ENCODE measurements around the gene DLGAP4. TPM values are rescaled to one million over a fixed set of nuclear protein-coding genes. Genes with fewer than 3 reads are reported as not detected.
"Not testable (repeated sequence)": the region's sequence is repeated elsewhere in the genome, so short reads cannot be mapped to it uniquely, and the experiment has no call there.

DLGAP4 gene
- total RNA-seq, 1 experiment from 2014 or later = 18.3 TPM

DNA sequence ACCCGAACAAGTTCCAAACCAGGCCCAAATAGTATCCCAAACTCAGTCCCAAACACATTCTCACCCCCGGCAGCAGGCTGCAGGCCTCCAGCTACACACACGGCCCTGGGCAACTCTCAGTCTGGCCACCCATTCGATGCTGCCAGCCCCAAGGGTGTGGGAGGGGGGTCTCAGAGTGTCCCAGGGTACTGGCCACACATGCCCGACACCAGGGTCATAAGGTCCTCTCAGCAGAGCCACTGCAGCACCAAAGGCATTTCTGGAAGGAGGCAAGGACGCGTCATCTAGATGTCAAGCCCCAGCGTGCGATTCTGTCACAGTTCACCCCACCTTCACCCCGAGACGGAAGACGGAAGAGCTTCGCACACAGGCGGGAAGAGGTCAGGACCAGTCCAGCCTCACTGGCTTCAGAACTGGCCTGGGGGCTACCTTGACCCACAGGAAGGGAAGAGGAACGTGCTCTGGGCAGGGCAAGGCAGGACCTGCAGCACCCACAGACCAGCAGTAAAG lies 244.7 kb downstream of the DLGAP4 start:
- DNase-seq (ENCODE audit: low read depth) = no peak

DNA sequence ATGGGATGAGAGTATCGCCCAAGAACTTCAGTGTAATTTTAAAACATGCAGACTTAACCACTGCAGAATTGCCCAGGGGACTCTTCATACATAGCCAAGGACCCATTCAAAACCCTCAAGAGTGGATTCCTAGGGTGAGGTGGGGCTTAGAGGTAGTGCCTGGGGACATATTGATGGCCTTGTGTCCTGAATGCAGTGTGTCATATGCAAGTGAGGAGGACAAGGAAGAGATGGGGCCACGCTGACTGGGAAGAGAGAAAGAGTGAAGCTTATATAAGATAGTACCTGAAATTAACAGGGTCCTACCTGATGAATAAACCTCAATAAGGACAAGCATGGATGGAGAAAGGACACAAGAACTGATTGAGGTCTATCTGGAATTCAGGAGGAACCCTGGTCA lies 249.1 kb downstream of the DLGAP4 start:
- DNase-seq (ENCODE audit: low read depth) = no peak

DNA sequence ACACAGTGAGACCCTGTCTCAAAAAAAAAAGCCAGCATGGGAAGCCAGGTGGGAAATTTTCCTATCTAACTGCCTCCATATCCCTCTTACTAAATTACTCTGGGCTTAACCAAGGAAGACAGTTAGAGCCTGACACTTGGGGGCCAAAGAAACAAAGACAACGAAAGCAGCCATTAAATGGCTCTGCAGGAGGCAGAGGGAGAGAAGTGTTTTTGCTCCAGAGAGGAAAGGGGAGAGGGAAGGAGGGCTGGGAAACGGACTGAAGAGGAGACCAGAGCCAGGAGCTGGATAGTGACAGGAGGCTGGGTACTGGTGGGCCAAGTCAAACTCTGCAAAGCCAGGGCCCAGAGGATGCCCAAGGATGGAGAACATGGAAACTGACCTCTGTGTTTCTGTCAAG lies 256.6 kb downstream of the DLGAP4 start:
- no peak for DNase-seq (ENCODE audit: low read depth)

DNA sequence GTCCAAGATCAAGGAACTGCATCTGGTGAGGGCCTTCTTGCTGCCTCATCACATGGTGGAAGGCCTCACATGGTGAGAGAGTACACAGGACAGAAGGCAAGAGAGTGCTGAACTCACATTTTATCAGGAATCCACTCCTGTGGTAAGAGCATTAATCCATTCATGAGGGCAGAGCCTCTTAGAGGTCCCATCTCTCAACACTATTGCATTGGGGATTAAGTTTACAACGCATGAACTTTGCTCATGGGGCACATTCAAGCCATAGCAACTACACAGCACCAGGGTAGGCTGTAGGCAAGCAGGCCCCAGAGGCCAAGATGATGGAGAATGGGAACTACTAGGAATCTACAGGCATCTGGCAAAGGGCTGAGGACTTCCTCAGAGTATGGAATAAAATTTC lies 257.2 kb downstream of the DLGAP4 start:
- no peak for DNase-seq (ENCODE audit: low read depth)

DNA sequence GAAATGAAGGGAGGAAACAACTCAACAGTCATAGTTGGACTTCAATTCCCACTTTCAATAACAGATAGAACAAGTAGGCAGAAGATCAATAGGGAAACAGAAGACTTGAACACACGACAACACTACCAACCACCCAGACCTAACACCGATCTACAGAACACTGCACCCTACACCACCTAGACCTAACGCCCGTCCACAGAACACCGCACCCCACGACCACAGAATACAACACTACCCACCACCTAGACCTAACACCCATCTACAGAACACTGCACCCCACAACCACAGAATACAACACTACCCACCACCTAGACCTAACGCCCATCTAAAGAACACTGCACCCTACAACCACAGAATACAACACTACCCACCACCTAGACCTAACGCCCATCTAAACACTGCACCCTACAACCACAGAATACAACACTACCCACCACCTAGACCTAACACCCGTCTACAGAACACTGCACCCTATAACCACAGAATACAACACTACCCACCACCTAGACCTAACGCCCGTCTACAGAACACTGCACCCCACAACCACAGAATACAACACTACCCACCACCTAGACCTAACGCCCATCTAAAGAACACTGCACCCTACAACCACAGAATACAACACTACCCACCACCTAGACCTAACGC lies 258.1 kb downstream of the DLGAP4 start:
- not testable (repeated sequence) for DNase-seq (ENCODE audit: low read depth)

DNA sequence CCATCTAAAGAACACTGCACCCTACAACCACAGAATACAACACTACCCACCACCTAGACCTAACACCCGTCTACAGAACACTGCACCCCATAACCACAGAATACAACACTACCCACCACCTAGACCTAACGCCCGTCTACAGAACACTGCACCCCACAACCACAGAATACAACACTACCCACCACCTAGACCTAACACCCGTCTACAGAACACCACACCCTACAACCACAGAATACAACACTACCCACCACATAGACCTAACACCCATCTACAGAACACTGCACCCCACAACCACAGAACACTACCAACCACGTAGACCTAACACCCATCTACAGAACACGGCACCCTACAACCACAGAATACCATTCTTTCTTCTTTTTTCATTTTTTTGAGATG lies 258.6 kb downstream of the DLGAP4 start:
- DNase-seq (ENCODE audit: low read depth) = not testable (repeated sequence)

DNA sequence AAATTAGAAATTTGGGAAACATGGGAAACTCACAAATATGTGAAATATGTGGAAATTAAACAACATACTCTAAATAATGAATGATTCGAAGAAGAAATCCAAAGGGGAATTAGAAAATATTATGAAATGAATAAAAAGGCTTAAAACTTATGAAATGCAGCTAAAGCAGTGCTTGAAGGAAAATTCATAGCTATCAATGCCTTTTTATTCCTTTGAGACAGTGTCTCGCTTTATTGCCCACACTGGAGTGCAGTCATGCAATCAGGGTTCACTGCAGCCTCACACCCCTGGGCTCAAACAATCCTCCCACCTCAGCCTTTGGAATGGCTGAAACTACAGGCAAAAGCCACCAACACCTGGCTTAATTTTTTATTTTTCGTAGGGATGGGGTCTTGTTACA lies 259.4 kb downstream of the DLGAP4 start:
- DNase-seq (ENCODE audit: low read depth) = no peak

DNA sequence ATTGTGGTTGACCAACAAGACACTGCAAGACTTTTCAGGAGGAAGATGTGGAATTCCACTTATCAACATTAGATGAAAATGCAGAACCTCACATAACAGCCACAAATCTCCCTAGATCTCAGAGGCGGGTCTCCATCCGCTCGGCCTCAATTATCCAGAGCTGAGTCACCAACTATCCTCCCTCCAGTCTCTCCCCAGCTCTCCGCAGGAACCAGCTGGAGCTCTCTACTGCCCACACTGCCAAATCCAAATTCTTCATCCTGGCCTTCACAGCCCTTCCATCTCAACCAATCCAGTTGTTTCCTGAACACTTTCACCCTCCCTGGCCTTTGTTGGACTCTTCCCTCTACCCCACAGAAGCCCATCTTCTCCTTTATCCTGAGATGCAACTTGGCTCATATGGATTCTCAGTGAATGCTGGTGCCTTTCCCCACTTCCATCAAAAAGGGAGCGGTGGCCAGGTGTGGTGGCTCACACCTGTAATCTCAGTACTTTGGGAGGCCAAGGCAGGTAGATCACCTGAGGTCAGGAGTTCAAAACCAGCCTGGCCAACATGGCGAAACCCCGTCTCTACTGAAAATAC lies 263.8 kb downstream of the DLGAP4 start:
- DNase-seq (ENCODE audit: low read depth) = peak; percentile 87

DNA sequence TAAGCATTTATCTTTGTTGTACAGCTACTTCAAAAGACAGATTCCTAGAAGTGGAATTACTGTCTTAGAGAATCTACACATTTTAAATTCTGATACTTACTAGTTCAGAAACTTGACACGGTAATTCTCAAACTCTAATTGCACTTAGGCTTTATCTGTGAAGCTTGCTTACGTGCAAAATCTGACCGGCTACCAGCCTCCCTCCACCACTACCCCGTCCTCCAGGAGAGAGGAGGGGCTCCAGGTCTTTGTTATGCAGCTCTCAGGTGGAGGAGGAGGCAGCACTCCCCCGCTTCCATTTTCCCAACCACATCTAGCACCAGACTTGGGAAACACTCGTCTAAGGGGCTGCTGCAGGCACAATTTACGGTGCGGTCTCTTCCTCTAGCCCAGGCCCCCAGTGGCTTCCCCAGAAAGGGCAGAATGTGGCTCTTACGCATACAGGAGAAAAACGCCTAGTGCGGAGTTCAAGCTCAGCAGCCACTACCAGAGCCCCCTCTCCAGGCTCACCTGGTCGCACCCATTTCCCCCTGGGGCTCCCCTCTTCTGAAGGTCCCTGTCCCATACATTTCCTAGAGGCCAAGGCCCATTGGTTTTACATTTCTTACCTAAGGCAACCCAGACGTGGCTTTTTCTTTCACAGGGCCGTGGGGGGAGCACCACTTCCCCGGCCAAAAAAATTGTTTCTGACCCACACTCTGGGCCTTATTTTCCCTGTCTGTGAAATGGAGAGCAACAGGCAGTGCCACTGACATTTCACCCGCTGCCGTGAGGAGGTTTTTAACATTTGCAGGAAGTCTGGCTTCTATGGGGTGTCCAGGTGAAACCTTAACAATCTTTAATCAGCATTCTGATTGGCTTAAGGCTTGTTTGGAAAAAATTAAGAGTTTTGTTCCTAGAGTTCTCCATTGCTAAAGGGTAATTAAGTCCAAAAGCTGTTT lies 265.7 kb downstream of the DLGAP4 start:
- DNase-seq (ENCODE audit: low read depth) = no peak

DNA sequence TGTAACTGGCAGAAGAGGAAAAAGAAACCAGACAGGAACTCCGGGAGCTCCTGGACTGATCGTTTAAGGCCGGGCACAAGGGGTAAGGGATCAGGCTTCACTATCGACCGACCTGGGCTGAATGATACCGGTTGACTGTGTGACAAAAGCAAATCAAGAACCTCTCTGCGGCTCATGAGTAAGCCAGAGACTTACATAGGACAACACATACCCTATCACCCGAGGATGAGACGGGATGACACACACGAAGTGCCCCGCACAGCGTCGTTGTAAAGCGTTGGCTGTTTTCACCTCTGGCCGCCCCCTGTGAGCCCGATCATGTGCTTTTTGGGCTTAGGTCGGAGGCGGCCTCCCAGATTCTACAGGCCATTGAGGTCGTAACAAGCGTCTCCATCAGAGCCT lies 266.6 kb downstream of the DLGAP4 start:
- peak; percentile 58 for DNase-seq (ENCODE audit: low read depth)

DNA sequence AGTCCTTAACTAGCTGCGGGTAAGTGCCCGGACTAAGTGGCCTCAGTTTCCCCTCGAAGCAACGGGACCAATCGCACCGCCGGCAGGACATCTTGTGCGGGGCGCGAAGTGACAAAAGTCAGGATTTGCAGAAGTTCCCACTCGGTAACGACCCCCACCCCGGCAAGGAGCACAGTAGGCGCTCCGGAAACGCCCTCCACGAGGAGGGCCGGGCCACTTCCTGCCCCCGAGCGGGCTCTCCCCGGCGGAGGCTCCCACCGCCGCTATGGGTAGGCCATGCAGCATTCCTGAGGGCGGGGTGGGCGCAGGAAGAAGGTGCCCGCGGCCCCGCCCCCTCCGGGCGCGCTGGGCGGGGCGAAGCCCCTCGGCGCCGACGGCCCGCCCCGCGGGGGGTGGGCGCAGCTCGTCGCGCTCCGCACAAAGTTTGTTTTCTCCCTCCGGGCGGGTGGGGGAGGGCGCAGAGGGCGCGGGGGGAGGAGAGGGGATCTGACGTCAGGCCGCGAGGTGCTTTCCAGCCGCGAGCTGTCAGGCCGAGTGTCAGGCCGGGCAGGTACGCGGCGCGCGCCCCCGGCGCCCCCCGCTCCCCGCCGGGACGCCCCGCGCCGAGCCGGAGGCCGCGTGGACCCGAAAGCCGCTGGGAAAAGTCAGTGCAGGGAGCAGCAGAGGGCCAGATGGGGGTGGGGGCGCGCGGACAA lies 267.1 kb downstream of the DLGAP4 start, which contains the start of gene TGIF2:
Gene TGIF2 (plus strand): TSS at position 495 of the 695 bp plus-strand sequence. CDS start 5,178 bp downstream, outside the sequence.
- peak; percentile 89 for DNase-seq (ENCODE audit: low read depth)

DNA sequence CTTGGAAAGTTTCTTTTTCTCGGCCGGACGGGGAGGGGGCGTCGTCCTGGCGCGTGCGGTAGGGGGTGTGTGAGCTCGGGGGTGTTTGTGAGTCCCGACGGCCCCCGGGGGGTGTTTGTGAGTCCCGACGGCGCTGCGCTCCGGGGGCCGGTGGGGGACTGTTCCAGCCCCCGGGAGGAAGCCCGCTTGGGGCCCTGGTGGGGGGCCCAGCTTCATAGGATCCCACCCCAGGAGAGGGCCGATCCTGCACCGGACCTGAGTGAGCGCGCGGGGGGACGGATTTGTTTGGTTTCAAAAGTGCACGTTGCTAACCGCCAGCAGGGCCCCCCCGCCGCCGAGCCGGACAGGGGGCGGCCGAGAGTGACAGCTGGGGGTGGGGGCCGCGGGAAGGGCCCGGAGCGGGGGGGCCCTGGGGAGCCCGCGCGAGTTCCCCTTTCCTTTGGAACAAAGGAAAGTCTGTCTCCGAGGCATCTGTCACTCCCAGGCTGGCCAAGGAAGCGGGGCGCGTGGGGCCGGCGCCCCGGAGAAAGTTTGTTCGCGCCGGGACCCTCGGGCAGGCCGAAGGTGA lies 267.7 kb downstream of the DLGAP4 start:
- DNase-seq (ENCODE audit: low read depth) = peak; percentile 29

DNA sequence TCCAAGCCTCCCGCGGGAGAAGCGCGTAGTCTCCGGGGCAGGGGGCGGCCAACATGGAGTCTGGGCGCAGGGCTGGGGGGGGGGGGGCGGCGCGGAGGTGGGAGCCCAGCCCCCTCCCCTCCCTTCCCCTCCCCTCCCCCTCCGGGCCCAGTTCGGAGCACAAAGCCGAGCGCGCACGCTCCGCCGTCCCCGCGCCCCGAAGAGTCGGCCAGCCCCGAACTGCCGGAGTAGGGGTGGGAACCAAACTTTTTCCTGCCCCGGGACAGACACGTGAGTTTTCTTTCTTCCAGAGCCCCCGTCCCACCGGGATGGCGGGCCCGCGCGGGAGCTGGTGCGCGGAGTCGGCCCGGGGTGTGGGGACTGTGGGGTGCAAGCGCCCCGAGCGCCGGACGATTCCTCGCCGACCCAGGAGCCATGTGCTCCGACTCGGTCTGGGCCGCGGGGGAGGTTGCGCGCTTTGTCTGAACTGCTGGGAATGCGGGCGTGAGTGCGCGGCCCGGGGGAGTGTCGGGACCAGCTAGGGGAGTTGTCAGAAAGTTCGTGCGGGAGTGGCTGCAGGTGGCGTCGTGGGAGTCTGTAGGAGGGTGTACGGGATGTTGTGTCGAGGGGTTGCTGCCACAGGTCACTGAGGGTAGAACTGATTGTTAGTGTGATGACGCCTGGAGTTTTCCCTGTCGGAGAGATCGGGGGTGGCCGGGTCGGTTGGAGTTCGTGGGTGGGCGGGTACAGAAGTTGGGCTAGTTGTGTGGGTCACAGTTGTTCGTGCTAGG lies 268.4 kb downstream of the DLGAP4 start:
- peak; percentile 67 for DNase-seq (ENCODE audit: low read depth)

DNA sequence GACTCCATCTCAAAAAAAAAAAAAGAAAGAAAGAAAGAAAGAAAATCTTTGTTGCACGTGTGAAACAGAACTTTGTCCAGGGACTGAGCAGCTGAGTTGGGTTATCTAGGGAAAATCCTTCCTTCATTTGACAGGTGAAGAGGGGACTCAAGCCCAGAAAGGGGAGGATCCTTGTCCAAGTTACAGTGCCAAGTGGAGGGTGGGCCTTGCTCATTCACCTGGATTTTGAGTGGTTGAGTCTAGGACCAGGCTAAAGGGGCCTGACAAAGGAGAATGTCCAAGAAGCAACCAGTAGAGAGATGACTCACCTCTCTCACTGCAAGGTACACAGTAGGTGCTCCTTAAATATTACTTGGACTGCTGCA lies 269.9 kb downstream of the DLGAP4 start:
- no peak for DNase-seq (ENCODE audit: low read depth)

Other genes with a start within 250 kb of the DLGAP4 start
- gene EPB41L1, start 151.6 kb upstream of the DLGAP4 start, total RNA-seq (2014; rRNA removed; shearing (Covaris generic)) = 5.6 and 8.8 TPM in 2 replicates
- 37.7 and 43.3 TPM in 2 replicates for gene AAR2, start 69.9 kb upstream of the DLGAP4 start, total RNA-seq (2014; rRNA removed; shearing (Covaris generic))
- gene MYL9, start 235.2 kb downstream of the DLGAP4 start, total RNA-seq (2014; rRNA removed; shearing (Covaris generic)) = 17.4 and 20.3 TPM in 2 replicates